ENCODE data around the gene DCUN1D1.

GRCh38 chr3:182940266-182940808, 40.0 kb downstream of the DCUN1D1 start:
- no peak for TF ChIP-seq CTCF (IDR thresholded peaks at IDR 0.05)
- TF ChIP-seq EP300 (IDR thresholded peaks at IDR 0.05), result no peak
- no peak for TF ChIP-seq POLR2A (IDR thresholded peaks at IDR 0.05)

Measured in tibial nerve (tissue), 4 donors.